SHP77 (cell line): ENCODE results near the gene POLN.
"Not testable (repeated sequence)": the region's sequence is repeated elsewhere in the genome, so short reads cannot be mapped to it uniquely, and the experiment has no call there.

Experiments
- DNase-seq, 2 experiments: peaks; one replicate each; lab custom pipeline; 2025; lab: John Stamatoyannopoulos, UW

The POLN gene

GRCh38 chr4:2275546-2276251 lies 33.8 kb upstream of the POLN start:
- no peak for DNase-seq

- not testable (repeated sequence) for DNase-seq
Observed at GRCh38 chr4:2275044-2275397, 33.1 kb upstream of the POLN start.

GRCh38 chr4:2274320-2275043 lies 32.6 kb upstream of the POLN start:
- DNase-seq: no peak

- DNase-seq: no peak
Observed at GRCh38 chr4:2273657-2274319, 31.9 kb upstream of the POLN start.

- DNase-seq: no peak
Observed at GRCh38 chr4:2273221-2273620, 31.3 kb upstream of the POLN start.

GRCh38 chr4:2272828-2273120 lies 30.9 kb upstream of the POLN start:
- DNase-seq: no peak

- no peak for DNase-seq
Observed at GRCh38 chr4:2272026-2272827, 30.3 kb upstream of the POLN start.

- DNase-seq: no peak
Observed at GRCh38 chr4:2271279-2272025, 29.5 kb upstream of the POLN start.

- DNase-seq: no peak
Observed at GRCh38 chr4:2270341-2271165, 28.6 kb upstream of the POLN start.

GRCh38 chr4:2269618-2270163 lies 27.8 kb upstream of the POLN start:
- DNase-seq: no peak

GRCh38 chr4:2269206-2269531 lies 27.2 kb upstream of the POLN start:
- DNase-seq: no peak

- DNase-seq: no peak
Observed at GRCh38 chr4:2268357-2269205, 26.7 kb upstream of the POLN start.

- DNase-seq: no peak
Observed at GRCh38 chr4:2267841-2268240, 25.9 kb upstream of the POLN start.

- no peak for DNase-seq
Observed at GRCh38 chr4:2267320-2267811, 25.4 kb upstream of the POLN start.

GRCh38 chr4:2266821-2267220 lies 24.9 kb upstream of the POLN start:
- DNase-seq: no peak

GRCh38 chr4:2266181-2266580 lies 24.3 kb upstream of the POLN start:
- no peak for DNase-seq

GRCh38 chr4:2265113-2266110 lies 23.5 kb upstream of the POLN start:
- DNase-seq: no peak

- DNase-seq: no peak
Observed at GRCh38 chr4:2264481-2265041, 22.6 kb upstream of the POLN start.
